Skeletal muscle tissue (tissue), 2 donors: ENCODE results near the gene HTR3C. TPM values are rescaled to one million over a fixed set of nuclear protein-coding genes. Genes with fewer than 3 reads are reported as not detected.

Source experiments
- small RNA-seq: library from RNA; depleted of rRNA; stranded (forward); fragments of <200 nt; gene quantifications from one replicate; pipeline ENCODE3, GENCODE V24; 2014
- total RNA-seq: library from RNA; depleted of rRNA; stranded (reverse); fragments of >200 nt; gene quantifications from one replicate; pipeline ENCODE4 v1.2.3, GENCODE V29; 2014

Gene HTR3C
- total RNA-seq, 1 donor from 2014 or later = not detected

Small RNA genes within 50 kb of the gene (small RNA-seq; reads per million reads assigned to genes)
- not detected for gene RF00019

Other genes with a start within 250 kb of the HTR3C start
- gene MAP6D1, start 227.5 kb upstream of the HTR3C start, total RNA-seq = 14.1 TPM
- 35.0 TPM for gene PARL, start 168.2 kb upstream of the HTR3C start, total RNA-seq
- gene ABCC5, start 35.2 kb upstream of the HTR3C start, total RNA-seq = 17.7 TPM
- gene HTR3D, start 21.3 kb upstream of the HTR3C start, total RNA-seq = not detected
- gene HTR3E, start 44.0 kb downstream of the HTR3C start, total RNA-seq = not detected
- gene EIF2B5, start 82.3 kb downstream of the HTR3C start, total RNA-seq = 38.1 TPM
- gene DVL3, start 102.3 kb downstream of the HTR3C start, total RNA-seq = 23.5 TPM
- gene AP2M1, start 121.8 kb downstream of the HTR3C start, total RNA-seq = 168 TPM
- 45.9 TPM for gene ABCF3, start 133.2 kb downstream of the HTR3C start, total RNA-seq
- not detected for gene VWA5B2, start 176.5 kb downstream of the HTR3C start, total RNA-seq
- gene ALG3, start 195.9 kb downstream of the HTR3C start, total RNA-seq = 17.2 TPM
- gene EEF1AKMT4, start 196.6 kb downstream of the HTR3C start, total RNA-seq = 2.1 TPM
- not detected for gene CAMK2N2, start 208.5 kb downstream of the HTR3C start, total RNA-seq
- gene ECE2, start 223.0 kb downstream of the HTR3C start, total RNA-seq = not detected
- 259 TPM for gene PSMD2, start 246.2 kb downstream of the HTR3C start, total RNA-seq